ENCODE results near the gene ARHGAP44.

DNA sequence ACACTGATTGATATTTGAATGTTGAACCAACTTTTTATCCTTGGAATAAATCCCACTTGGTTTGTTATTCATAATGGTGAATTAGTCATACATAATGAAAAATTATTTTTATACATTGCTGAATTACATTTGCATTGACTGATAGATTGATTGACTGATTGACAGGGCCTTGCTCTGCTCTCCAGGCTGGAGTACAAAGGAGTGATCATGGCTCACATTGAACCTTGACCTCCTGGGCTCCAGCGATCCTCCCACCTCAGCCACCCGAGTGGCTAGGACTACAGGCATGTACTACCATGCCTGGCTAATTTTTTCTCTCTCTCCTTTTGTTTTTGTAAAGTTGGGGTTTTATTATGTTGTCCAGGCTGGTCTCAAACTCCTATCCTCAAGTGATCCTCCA, 97.8 kb downstream of the ARHGAP44 start:
- TF ChIP-seq, protein P1, sequence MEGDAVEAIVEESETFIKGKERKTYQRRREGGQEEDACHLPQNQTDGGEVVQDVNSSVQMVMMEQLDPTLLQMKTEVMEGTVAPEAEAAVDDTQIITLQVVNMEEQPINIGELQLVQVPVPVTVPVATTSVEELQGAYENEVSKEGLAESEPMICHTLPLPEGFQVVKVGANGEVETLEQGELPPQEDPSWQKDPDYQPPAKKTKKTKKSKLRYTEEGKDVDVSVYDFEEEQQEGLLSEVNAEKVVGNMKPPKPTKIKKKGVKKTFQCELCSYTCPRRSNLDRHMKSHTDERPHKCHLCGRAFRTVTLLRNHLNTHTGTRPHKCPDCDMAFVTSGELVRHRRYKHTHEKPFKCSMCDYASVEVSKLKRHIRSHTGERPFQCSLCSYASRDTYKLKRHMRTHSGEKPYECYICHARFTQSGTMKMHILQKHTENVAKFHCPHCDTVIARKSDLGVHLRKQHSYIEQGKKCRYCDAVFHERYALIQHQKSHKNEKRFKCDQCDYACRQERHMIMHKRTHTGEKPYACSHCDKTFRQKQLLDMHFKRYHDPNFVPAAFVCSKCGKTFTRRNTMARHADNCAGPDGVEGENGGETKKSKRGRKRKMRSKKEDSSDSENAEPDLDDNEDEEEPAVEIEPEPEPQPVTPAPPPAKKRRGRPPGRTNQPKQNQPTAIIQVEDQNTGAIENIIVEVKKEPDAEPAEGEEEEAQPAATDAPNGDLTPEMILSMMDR (conservative IDR thresholded peaks at IDR 0.05): no peak
- TF ChIP-seq ZFX (IDR thresholded peaks at IDR 0.05): no peak
